Measurements from ENCODE around the gene GATA5. TPM values are rescaled to one million over a fixed set of nuclear protein-coding genes. Genes with fewer than 3 reads are reported as not detected.
A peak's percentile ranks its signal among the peaks of the same experiment; 100 is the strongest.

The GATA5 gene
- total RNA-seq, 1 donor from 2014 or later, result not detected

GRCh38 chr20:62420846-62421715, 54.7 kb downstream of the GATA5 start:
- H3K27me3 Mint-ChIP-seq (ENCODE audit: low read depth, unreplicated experiment), result peaks cover 14% of the 10 kb centered on the region
- no peak overlapping the region for H3K4me3 Mint-ChIP-seq (ENCODE audit: unreplicated experiment)
- no peaks in the 10 kb centered on the region for H3K79me2 ChIP-seq (ENCODE audit: insufficient read depth, low read length)
- no peaks in the 10 kb centered on the region for H3K4me1 Mint-ChIP-seq (ENCODE audit: low read depth, unreplicated experiment)
- H3K36me3 Mint-ChIP-seq (ENCODE audit: low read depth, unreplicated experiment), result no peaks in the 10 kb centered on the region
- H3K4me1 ChIP-seq (ENCODE audit: insufficient read depth, low read length), result no peaks in the 10 kb centered on the region
- no peak overlapping the region for H3K4me3 ChIP-seq (ENCODE audit: insufficient read depth, low read depth, low read length)
- no peaks in the 10 kb centered on the region for H3K27me3 ChIP-seq (ENCODE audit: insufficient read depth, low read length)
- no peak overlapping the region for H3K9ac ChIP-seq (ENCODE audit: low read length)
- H3K27ac ChIP-seq (ENCODE audit: low read depth, low read length), result no peak overlapping the region
- TF ChIP-seq EZH2 (IDR thresholded peaks at IDR 0.05; ENCODE audit: insufficient read depth, low read length), result no peak
- no peaks in the 10 kb centered on the region for H3K9me3 Mint-ChIP-seq (ENCODE audit: unreplicated experiment)
- no peak overlapping the region for H2AFZ ChIP-seq (ENCODE audit: low read depth, low read length)
- DNase-seq (ENCODE audit: low read depth) (peak; percentile 2), FAIRE-seq (no peak)
- H3K4me2 ChIP-seq (ENCODE audit: low read length), result no peak overlapping the region
- peaks cover 3% of the 10 kb centered on the region for H3K9me3 ChIP-seq (ENCODE audit: insufficient read depth, low read depth, low read length)
- no peak overlapping the region for H3K27ac Mint-ChIP-seq (ENCODE audit: unreplicated experiment)
- H3K36me3 ChIP-seq (ENCODE audit: insufficient read depth, low read length), result no peaks in the 10 kb centered on the region
- no peaks in the 10 kb centered on the region for H4K20me1 ChIP-seq (ENCODE audit: insufficient read depth, low read length)

- Histone ChIP-seq H2AFZ (ENCODE audit: low read depth, low read length) (no peak overlapping the region), H3K79me2 (ENCODE audit: insufficient read depth, low read length) (no peaks in the 10 kb centered on the region), H4K20me1 (ENCODE audit: insufficient read depth, low read length) (no peaks in the 10 kb centered on the region), H3K36me3 (ENCODE audit: insufficient read depth, low read length) (no peaks in the 10 kb centered on the region), H3K4me3 (ENCODE audit: insufficient read depth, low read depth, low read length) (no peak overlapping the region), H3K27me3 (ENCODE audit: insufficient read depth, low read length) (no peaks in the 10 kb centered on the region), H3K9me3 (ENCODE audit: insufficient read depth, low read depth, low read length) (peaks cover 3% of the 10 kb centered on the region), H3K4me2 (ENCODE audit: low read length) (no peak overlapping the region), H3K27ac (ENCODE audit: low read depth, low read length) (no peak overlapping the region), H3K4me1 (ENCODE audit: insufficient read depth, low read length) (no peaks in the 10 kb centered on the region), H3K9ac (ENCODE audit: low read length) (no peak overlapping the region)
- no peaks in the 10 kb centered on the region for H3K36me3 Mint-ChIP-seq (ENCODE audit: low read depth, unreplicated experiment)
- no peak for FAIRE-seq
- H3K27me3 Mint-ChIP-seq (ENCODE audit: low read depth, unreplicated experiment), result peaks cover 10% of the 10 kb centered on the region
- H3K4me1 Mint-ChIP-seq (ENCODE audit: low read depth, unreplicated experiment), result no peaks in the 10 kb centered on the region
- no peak overlapping the region for H3K27ac Mint-ChIP-seq (ENCODE audit: unreplicated experiment)
- H3K9me3 Mint-ChIP-seq (ENCODE audit: unreplicated experiment), result no peaks in the 10 kb centered on the region
- no peak overlapping the region for H3K4me3 Mint-ChIP-seq (ENCODE audit: unreplicated experiment)
- TF ChIP-seq EZH2 (IDR thresholded peaks at IDR 0.05; ENCODE audit: insufficient read depth, low read length), result no peak
- TF ChIP-seq CTCF (IDR thresholded peaks at IDR 0.05; ENCODE audit: insufficient read depth, low read depth, low read length), result no peak
- DNase-seq (ENCODE audit: low read depth), result no peak
Measured at GRCh38 chr20:62419759-62420158, 56.0 kb downstream of the GATA5 start.

GRCh38 chr20:62418709-62419487, 56.9 kb downstream of the GATA5 start:
- no peaks in the 10 kb centered on the region for H3K36me3 Mint-ChIP-seq (ENCODE audit: low read depth, unreplicated experiment)
- Histone ChIP-seq H3K27ac (ENCODE audit: low read depth, low read length) (no peak overlapping the region), H3K79me2 (ENCODE audit: insufficient read depth, low read length) (no peaks in the 10 kb centered on the region), H2AFZ (ENCODE audit: low read depth, low read length) (no peak overlapping the region), H3K4me3 (ENCODE audit: insufficient read depth, low read depth, low read length) (no peak overlapping the region), H3K27me3 (ENCODE audit: insufficient read depth, low read length) (no peaks in the 10 kb centered on the region), H3K36me3 (ENCODE audit: insufficient read depth, low read length) (no peaks in the 10 kb centered on the region), H3K9me3 (ENCODE audit: insufficient read depth, low read depth, low read length) (peaks cover 3% of the 10 kb centered on the region), H4K20me1 (ENCODE audit: insufficient read depth, low read length) (no peaks in the 10 kb centered on the region), H3K4me1 (ENCODE audit: insufficient read depth, low read length) (no peaks in the 10 kb centered on the region), H3K4me2 (ENCODE audit: low read length) (no peak overlapping the region), H3K9ac (ENCODE audit: low read length) (no peak overlapping the region)
- no peak for TF ChIP-seq CTCF (IDR thresholded peaks at IDR 0.05; ENCODE audit: insufficient read depth, low read depth, low read length)
- TF ChIP-seq EZH2 (IDR thresholded peaks at IDR 0.05; ENCODE audit: insufficient read depth, low read length), result no peak
- no peak overlapping the region for H3K27ac Mint-ChIP-seq (ENCODE audit: unreplicated experiment)
- peaks cover 8% of the 10 kb centered on the region for H3K27me3 Mint-ChIP-seq (ENCODE audit: low read depth, unreplicated experiment)
- no peak for DNase-seq (ENCODE audit: low read depth)
- no peak for FAIRE-seq
- H3K4me3 Mint-ChIP-seq (ENCODE audit: unreplicated experiment), result no peak overlapping the region
- H3K4me1 Mint-ChIP-seq (ENCODE audit: low read depth, unreplicated experiment), result no peaks in the 10 kb centered on the region
- no peaks in the 10 kb centered on the region for H3K9me3 Mint-ChIP-seq (ENCODE audit: unreplicated experiment)
